Measurements from ENCODE around the gene CNDP2.
"Not testable (repeated sequence)": the region's sequence is repeated elsewhere in the genome, so short reads cannot be mapped to it uniquely, and the experiment has no call there.

The CNDP2 gene

DNA sequence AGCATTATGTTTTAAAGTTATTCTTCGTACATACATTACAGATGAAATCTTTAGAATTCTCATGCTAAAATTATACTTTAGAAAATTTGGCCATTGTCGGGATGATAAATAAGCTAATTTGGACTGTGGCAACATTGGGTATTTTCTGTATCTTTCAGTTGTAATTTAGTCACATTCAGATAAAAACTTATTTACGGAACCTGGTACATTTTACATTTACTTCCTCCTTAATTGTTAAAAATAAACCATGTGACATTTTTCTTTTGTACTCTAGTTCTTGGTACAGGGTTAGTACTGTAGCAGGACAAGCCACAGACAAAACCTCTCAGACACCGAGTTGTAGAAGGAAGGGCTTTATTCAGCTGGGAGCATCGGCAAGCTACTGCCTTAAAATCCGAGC, 4.2 kb downstream of the CNDP2 start:
- DNase-seq (ENCODE audit: low read depth), result no peak

DNA sequence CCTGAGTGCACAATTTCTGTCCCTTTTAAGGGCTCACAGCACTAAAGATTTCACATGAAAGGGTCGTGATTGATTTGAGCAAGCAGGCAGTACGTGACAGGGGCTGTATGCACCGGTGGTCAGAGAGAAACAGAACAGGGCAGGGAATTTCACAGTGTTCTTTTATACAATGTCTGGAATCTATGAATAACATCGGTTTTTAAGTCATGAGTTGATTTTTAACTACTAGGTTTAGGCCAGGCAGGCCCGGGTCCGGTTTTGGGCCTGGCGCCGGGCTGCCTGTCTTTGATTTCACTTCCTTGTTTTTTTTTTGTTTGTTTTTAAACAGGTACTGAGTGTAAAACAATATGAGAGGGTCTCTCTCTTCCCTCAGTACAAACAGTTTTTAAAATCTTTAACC, 4.6 kb downstream of the CNDP2 start:
- DNase-seq (ENCODE audit: low read depth), result not testable (repeated sequence)

DNA sequence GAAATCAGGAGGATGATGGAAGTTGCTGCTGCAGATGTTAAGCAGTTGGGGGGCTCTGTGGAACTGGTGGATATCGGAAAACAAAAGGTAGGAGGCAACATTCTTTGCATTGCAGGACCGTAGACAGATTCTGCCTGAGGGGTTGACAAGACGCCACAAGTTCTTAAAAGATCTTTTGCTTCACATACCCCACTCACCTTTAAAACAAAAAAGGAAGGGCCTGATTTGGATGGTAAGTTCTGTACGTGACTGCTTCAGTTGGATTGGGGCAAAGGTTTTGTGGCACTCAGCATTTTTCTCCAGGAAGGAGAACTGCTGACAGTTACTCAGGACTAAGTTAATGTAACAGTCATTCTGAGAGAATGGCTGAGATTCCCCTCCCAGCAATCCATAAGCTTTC, 5.2 kb downstream of the CNDP2 start:
- no peak for DNase-seq (ENCODE audit: low read depth)

DNA sequence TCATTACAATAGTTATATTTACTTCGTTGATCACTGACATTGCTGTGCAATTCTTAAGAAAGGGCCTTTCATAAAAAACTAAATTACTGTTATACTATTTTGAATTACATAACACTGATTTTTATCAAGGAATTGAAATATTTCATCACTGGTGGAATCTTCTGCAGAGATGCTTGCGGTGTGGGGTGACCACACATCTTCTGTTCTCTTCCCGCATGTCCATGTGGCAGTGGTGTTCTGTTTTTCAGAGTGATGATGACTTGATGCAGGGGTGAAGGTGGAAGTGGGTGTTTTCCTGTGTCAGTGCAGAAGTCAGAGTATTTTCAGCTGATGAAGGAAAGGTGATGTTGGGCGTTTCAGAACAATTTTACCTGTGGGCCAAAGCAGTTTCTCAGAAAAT, 7.0 kb downstream of the CNDP2 start:
- no peak for DNase-seq (ENCODE audit: low read depth)

DNA sequence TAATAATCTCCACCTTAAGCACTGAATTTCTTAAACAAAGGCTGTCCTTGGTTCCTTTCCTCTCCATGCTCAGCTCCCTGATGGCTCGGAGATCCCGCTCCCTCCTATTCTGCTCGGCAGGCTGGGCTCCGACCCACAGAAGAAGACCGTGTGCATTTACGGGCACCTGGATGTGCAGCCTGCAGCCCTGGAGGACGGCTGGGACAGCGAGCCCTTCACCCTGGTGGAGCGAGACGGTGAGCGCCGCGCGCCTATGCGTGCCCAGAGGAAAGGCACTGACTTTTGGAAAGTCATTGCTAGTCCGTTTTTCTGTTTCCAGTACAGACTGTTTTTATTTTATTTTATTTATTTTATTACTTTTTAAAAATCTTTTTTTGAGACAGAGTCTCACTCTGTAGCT, 9.6 kb downstream of the CNDP2 start:
- no peak for DNase-seq (ENCODE audit: low read depth)

DNA sequence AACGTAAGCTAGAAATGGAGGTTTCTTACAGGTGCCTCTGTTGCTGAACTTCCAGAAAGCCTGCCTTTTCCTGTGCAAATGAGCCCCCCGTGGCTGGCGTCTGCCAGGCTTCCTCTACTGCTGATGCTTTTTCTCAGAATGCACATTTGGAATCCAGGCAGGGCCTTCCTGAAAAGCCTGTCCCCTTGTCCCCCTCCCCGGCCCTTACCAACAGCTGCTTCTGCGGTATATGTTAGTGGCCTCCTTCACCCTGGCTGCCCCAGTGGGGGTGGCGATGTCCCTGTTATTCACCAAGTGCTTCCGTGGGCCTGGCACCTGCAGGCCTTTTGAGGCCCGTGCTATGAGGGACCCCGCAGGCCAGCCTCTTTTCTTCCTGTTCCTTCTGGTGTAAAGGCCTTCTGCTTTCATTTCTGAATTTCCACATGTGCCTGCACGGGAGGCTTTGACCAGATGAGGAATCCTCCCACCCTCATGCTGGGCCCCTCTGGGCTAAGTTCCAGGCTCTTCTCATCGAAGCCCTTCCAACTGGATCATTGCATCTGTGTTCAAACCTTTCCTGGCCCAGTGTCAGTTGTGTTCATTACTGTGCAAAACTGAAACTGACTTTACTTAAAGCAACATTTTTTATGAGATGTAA, 10.4 kb downstream of the CNDP2 start:
- DNase-seq (ENCODE audit: low read depth), result no peak

DNA sequence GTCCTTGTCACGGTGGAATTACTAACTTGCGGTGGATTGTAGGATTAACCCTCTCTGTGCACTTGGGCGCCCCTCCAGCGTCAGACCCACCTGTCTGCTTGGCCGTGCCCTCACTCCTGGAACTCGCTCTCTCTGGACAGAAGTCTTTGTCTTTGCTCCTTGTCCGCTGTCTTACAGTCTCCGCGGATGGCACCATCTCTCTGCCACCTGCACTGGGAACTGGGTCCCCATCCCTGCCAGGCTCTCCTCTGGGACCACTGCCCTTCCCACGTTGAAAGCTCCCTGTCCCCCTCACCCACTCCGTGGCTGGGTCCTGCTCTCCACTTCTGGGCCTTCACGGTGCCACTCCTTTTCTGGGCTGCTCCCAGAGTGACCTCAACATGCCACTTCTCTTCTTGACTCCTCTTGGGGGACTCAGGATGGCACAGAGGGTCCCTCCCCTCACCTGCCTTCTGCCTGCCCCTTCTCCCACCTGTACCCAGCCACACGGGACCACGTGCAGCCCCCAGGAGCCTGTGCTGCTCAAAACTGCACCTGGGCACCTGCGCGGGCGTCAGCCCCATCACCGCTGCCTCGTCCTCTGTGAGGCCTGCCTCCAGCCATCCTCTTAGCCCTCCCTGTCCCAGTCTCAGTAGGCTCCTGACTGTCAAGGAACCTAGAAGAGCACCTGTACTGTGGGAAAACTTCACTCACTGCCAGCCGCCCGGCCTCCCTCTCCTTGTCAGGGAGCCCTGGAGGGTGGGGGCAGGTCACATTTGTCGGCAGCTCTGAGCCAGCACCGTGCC, 11.1 kb downstream of the CNDP2 start:
- no peak for DNase-seq (ENCODE audit: low read depth)

DNA sequence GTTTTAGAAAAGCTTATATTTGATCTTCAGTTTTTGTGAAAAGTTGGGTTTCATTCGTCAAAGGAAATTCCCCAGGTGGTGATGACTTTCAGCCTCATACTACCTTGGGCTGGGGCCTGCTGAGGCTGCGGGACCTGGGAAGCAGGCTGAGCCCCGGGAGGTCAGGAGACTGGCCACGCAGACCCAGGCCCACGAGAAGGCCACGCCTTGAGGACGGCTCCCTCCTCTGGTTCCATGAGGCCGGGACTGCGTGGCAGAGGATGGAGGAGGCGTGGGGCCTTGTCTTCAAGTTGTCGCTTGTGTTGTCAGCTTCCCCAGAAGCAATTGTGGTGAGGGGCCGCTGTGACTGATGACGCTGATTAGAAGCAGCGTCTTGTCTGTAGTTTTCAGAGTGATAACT, 11.8 kb downstream of the CNDP2 start:
- DNase-seq (ENCODE audit: low read depth), result no peak

DNA sequence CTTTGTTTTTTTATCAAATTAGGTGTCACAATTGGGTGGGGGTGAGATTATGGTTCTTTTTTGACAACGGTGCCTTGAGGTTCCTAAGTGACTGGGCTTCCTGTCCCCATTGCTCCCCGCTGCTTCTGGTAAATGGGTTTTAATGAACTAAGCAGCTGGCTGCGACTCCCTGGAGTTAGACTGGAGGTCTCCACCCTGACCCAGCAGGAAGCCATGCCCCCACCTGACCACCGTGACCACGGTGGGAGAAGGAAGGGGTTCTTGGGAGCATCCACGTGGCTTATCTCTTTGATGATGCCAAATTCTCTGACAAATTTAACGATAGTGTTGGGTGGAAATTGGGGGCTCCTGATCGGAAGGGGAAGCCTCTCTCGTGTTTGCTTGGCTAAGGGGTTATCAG, 12.2 kb downstream of the CNDP2 start:
- no peak for DNase-seq (ENCODE audit: low read depth)

DNA sequence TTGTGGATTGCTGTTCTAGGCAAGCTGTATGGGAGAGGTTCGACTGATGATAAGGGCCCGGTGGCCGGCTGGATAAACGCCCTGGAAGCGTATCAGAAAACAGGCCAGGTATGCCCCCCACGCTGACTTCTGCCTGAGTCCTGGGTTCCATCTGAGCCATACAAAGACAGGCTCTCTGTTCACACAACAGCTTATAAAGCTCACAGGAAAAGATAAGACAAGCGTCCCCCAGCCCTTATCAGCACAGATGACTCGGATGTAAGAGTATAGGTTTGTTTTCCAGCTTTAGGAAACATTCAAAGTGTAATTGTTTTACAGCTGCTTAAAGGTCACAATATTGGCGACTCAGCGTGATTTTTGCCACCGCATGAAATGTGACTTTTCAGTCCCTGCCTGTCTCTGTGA, 12.7 kb downstream of the CNDP2 start:
- DNase-seq (ENCODE audit: low read depth), result no peak

DNA sequence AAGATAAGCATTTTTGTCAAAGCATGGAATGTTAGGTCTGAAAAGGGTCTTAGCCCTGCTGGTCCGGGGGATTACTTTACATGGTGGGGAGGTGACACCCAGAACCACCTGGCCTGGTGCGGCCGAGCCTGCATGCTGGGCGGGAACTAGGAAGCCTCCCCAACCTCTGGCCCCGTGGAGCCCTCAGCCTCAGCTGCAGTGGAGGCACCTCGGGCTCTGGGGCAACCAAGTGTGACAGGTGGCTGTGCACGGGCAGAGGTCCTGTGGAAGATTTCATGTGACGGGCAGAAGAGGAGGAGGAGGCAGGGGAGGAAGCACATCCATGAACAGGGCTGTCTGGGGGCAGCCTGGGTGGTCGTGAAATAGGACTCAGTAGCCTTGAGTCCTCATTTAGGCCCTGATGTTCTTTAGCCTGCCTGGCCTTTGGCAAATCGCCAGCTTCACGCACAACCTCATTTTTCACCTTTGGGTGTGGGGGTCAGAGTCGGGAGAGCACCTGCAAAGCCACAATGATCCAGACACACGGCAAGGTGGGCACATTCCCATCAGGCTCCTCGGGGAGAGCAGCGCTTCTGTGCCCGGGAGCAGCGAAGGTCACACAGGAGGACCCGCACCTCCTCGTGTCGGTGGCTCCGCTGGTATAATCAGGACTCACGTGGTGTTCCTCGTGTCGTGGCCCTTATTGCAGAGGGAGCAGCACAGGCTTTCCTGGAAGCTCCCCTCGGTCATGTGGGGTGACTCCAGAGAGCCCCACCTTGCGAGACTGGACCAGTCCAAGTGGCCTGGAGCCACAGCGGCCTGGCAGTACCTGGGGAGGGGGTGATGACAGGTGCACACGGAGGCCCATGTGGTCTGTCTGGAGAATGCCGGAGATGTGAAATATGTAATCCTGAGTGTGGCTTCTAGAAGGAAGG, 13.9 kb downstream of the CNDP2 start:
- no peak for DNase-seq (ENCODE audit: low read depth)

DNA sequence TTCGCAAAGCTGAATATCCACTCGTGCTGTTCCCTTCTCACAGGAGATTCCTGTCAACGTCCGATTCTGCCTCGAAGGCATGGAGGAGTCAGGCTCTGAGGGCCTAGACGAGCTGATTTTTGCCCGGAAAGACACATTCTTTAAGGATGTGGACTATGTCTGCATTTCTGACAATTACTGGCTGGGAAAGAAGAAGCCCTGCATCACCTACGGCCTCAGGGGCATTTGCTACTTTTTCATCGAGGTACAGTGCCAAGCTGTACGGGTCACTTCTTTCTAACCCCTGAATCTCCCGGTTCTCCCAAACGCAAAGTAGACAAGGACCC, 14.6 kb downstream of the CNDP2 start:
- DNase-seq (ENCODE audit: low read depth), result no peak

DNA sequence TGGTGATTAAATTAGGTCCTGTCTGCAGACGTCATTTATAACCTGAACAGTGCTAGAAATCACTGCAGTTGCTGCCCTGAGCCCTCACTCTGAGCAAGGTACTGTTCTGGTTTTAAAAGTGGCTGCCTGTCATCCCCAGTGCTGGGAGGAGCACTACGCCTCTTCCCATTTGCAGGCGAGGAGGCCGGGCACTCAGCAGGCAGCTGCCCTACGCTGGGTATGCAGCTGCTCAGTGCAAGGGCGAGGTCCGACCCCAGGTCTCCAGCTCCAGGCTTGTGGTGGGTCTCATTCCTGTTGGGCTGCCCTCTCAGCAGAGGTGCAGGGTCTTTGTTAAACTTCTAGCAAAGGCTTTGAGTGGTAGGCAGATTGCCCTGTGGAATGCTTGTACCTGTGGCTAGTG, 15.7 kb downstream of the CNDP2 start:
- DNase-seq (ENCODE audit: low read depth), result no peak

DNA sequence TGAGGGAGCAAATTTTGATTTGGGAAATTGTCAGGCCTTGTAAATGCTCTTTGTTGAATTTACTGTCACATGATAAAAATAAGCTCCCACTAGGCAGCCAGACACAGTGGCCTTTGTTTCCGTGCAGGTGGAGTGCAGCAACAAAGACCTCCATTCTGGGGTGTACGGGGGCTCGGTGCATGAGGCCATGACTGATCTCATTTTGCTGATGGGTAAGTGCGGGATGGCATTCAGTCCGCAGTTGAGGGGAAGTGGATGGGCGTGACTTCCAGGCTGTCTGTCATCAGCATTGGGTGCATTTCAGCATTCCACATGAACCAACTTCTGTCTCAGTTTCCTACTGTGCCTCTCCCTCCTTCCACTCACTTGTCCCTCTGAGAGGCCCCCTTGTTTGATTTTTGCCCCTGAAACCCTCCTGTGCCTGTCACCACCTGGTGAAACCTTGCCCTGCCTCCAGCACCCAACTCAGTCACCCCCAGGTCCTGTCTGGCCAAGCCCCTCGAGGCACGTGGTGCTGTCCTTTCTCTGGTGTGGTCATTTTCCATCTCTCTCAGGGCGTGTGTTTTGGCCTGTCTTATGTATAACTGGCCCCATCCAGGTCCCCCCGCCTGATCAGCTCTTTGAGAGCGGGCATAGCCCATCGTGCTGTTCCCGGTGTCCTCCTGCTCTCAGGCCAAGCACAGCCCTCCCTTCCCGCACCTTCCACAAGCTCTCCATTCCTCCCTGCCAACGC, 16.3 kb downstream of the CNDP2 start:
- no peak for DNase-seq (ENCODE audit: low read depth)

DNA sequence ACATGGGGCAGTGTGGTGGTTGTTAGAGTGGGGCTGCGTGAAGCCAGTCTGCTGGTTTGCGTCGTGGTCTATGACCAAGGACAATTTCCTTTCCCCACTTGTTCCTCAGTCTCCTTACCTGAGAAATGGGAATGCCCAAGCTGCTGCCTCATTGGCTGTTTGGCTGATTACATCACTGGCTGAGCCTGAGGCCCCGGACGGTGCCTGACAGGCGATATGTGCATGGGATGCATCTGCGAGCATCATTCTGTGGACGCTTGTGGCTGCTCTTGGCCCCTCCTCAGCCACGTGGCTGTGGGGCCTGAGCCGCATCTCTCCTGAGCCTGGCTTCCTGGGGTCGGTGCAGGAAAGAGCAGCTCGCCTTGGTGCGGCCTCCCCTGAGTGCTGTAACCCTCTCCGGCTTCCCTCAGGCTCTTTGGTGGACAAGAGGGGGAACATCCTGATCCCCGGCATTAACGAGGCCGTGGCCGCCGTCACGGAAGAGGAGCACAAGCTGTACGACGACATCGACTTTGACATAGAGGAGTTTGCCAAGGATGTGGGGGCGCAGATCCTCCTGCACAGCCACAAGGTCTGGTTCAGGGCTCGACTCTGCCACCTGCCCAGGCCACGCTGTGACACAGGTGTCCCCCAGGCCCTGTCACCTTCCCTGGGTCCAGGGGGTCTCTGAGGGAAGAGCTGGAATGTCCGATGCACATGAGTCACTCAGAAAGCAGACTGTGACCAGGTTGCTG, 17.2 kb downstream of the CNDP2 start:
- DNase-seq (ENCODE audit: low read depth), result no peak

DNA sequence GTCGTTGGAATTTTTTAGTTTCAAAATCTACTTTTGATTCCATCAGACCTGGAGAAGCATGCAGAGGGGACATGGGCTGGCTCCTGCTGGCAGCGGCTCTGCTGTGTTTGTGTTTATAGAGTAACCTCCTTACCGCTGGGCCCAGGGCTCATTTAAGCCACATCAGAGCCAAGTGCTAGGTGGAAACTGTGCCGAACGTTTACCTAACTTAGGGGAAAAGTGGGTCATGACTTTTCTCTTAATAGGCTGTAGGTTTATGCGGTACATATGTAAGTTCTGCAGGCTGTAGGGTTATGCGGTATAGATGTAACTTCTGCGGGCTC, 17.7 kb downstream of the CNDP2 start:
- DNase-seq (ENCODE audit: low read depth), result no peak

DNA sequence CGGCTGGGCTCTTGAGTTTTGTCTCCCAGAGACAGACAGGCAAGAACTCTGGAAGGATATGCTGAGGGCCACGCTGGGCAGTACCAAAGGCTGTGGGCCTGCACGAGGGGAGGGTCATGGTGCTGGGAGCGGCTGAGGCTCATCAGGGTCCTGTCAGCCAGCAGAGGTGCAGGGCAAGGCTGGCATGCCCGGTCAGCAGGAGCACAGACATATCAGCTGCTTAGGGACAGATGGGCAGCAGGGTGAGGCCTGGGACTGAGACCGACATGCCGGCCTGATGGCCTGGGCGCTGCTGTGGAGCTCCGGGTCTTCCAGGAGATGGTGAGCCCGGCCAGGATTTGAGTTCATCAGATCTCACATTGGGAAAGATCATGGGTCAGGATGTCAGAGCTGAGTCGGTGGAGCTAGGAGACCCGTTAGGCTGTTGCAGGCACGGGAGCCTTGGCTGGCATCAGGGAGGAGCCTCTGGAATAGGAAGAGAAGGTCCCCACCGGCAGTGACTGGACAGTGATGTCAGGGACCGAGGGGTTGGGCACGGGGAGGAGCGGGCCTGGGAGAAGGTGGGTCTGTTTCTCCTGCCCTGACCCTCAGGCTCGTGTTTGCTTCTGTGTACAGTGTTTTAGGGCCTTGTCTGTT, 18.8 kb downstream of the CNDP2 start:
- no peak for DNase-seq (ENCODE audit: low read depth)

DNA sequence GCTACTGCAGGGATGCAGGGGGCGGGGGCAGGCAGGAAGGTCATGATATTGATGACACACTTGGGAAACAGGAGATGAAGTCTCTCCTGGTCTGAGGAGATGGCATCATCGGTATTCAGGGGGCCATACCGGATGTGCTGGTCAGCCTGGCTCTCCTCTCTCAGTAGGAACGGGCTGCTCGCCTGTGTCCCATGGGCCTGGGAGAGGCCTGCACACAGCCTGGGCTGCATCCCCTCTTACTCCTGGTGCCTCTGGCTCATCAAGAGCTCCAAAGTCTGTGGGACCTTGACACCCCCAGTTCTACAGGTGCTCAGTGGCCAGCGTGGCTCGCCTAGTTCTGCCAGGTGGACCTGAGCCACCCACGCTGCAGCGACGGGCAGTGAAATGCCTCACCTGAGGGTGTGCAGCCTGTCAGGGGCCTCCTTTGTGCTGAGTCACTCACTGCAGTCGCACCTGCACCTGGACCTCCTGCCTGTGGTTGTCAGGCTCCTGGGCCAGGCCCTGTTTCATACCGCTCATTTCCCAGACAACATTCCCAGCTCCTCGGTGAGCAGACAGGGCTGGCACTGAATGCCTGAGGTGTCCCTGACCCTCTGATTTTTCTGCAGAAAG, 19.6 kb downstream of the CNDP2 start:
- no peak for DNase-seq (ENCODE audit: low read depth)

DNA sequence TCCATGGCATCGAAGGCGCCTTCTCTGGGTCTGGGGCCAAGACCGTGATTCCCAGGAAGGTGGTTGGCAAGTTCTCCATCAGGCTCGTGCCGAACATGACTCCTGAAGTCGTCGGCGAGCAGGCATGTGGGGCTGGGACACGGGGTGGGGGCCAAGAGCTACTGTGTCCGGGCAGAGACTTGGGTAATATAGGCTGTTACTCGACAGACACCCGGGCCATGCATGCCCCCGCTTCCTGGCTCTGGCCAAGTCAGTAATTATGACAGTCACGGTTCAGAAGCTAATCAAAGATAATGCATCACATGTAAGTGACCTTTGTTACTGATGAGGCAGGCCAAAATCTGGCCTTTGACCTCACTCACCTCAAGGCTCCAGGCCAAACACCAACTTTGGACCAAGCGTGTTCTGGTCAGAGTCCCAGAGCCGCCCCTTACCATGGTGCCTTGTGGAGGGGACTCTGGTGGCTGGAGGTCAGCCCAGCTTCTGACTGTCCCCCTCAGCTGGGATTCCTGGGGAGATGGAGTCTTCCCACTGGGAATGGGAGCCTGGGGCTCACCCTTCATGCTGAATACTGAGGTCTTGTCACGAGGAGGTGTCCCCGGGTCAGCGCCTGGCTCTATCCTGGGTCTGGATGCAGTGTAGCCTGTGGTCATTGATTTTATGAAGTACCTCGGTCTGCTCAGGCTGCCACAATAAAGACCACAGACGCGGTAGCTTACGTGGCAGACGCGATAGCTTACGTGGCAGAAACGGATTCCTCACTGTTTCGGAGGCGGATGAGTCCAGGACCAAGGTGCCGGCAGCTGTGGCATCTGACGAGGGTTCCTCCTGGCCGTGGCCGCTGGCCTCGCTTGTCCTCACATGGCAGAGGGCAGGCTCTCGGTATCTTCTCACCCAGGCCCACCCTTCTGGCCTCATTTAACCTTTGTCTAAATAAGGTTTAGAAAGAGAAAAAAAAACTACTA, 20.4 kb downstream of the CNDP2 start:
- DNase-seq (ENCODE audit: low read depth), result no peak

DNA sequence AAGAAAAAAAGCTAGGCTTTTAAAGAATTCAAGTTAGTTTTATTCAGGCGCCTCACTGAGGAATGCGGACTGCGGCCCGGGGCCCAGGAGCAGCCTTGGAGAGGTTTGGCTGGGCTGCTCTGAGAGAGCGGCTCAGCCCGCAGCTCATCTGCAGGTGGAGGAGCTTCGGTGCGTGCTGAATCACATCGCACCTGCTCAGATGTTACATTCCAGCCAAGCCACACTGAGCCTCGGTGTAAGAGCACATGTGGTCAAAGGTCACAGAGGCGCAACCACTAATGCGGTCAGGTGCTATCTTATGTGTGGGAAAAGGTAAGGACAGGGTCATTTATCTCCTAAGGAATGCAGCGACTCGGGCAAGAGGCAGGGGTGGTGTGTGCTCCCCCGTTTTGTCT, 21.1 kb downstream of the CNDP2 start:
- DNase-seq (ENCODE audit: low read depth), result no peak
